ENCODE data around the gene PROZ.

Gene PROZ

DNA sequence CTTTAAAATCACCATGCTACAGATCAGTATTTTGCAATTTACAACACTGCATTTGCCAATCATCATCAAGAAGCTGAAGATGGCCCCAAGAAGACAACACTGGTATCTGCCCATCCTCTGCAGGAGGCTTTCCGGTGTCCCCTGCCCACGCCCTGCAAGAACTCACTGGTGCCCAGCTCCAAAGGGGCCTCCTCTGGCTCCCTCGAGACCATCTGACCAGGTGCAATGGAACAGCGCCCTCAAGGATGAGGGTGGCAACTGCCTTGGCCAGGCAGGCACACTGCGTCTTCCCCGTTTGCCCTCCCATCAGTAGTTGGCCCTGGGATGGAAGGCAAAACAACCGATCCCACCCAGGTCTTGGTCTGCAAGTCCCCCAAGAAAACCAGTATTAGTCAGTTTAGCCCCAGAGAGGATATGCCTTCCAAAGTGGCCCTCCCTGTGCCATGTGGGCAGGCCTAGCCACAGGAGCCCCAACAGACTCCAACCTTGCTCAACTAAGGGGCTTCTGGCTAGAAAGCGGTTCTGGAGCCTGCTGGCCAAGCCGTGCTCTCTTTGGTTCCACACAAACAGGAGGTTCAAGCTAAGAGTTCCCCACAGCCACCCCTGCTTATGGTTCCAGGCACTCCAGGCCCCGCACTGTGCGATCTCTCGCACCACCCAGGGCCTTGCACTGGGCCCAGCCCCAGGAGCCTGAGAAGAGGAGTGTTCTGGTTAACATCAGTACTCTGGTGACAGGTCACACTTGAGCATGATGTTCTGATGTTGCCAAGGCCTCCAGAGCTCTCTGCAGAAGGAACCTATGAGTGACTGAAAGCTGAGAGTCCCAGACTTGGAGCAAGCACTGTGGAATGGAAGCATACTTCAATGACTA, 45.3 kb downstream of the PROZ start:
- Histone ChIP-seq H3K27me3 (no peaks in the 10 kb centered on the region), H3K9me3 (no peaks in the 10 kb centered on the region), H3K4me1 (ENCODE audit: control insufficient read depth in 1 of 2, insufficient read depth in 1 of 2, low read depth in 1 of 2, low read length in 1 of 2) (peaks cover 9% of the 10 kb centered on the region in 2 experiments), H3K27ac (no peak overlapping the region), H3K36me3 (peaks cover 12% of the 10 kb centered on the region), H3K4me3 (ENCODE audit: low read depth in 1 of 2, low read length in 1 of 2) (no peak overlapping the region)
- TF ChIP-seq, protein P1, sequence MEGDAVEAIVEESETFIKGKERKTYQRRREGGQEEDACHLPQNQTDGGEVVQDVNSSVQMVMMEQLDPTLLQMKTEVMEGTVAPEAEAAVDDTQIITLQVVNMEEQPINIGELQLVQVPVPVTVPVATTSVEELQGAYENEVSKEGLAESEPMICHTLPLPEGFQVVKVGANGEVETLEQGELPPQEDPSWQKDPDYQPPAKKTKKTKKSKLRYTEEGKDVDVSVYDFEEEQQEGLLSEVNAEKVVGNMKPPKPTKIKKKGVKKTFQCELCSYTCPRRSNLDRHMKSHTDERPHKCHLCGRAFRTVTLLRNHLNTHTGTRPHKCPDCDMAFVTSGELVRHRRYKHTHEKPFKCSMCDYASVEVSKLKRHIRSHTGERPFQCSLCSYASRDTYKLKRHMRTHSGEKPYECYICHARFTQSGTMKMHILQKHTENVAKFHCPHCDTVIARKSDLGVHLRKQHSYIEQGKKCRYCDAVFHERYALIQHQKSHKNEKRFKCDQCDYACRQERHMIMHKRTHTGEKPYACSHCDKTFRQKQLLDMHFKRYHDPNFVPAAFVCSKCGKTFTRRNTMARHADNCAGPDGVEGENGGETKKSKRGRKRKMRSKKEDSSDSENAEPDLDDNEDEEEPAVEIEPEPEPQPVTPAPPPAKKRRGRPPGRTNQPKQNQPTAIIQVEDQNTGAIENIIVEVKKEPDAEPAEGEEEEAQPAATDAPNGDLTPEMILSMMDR (IDR thresholded peaks at IDR 0.05), result no peak

DNA sequence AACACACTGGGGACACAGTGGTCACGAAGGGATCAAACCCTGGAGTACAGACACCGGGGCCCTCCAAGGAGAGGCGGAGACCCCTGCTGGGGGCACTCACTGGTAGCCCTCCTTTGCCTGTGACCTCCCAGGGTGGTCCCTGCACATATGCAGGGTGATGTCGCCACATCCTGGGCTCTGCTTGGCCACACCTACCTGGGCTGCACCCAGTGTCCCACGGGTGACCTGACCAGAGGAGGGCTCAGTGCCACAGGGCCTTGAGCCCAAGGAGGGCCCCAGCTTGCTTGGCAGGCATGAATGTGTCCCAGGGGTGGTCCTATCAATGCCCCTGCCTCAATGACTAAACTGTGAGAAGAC, 45.9 kb downstream of the PROZ start:
- TF ChIP-seq, protein P1 (IDR thresholded peaks at IDR 0.05), result no peak
- no peak overlapping the region for H3K4me3 ChIP-seq (ENCODE audit: low read depth in 1 of 2, low read length in 1 of 2)
- H3K4me1 ChIP-seq (ENCODE audit: control insufficient read depth in 1 of 2, insufficient read depth in 1 of 2, low read depth in 1 of 2, low read length in 1 of 2), result peaks cover 9% of the 10 kb centered on the region in 2 experiments

DNA sequence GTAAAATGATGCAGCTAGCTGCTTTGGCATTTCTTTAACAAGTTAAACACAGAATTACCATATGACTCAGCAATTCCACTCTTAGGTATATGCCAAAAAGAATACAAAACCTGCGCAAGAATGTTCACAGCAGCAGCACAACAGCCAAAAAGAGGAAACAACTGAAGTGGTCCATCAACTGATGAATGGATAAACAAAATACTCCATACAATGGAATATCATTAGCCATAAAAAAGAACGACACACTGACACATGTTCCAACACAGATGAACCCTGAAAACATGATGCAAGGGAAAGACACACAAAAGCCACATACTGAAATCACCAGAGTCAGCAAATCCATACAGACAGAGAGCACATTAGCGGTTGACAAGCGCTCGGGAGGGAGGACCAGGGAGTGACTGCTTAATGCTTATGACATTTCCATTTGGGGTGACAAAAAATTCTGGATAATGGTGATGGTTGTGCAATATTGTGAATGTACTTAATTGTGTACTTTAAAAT, 47.0 kb downstream of the PROZ start:
- Histone ChIP-seq H3K4me3 (ENCODE audit: low read depth in 1 of 2, low read length in 1 of 2) (no peak overlapping the region), H3K9me3 (no peaks in the 10 kb centered on the region), H3K27me3 (no peaks in the 10 kb centered on the region), H3K36me3 (no peaks in the 10 kb centered on the region), H3K27ac (no peak overlapping the region), H3K4me1 (ENCODE audit: control insufficient read depth in 1 of 2, insufficient read depth in 1 of 2, low read depth in 1 of 2, low read length in 1 of 2) (peaks cover 13 to 15% of the 10 kb centered on the region in 2 experiments)
- TF ChIP-seq, protein P1 (IDR thresholded peaks at IDR 0.05), result no peak

More for the DNA sequence above, 45.9 kb downstream of the PROZ start:
- Histone ChIP-seq H3K27me3 (no peaks in the 10 kb centered on the region), H3K36me3 (peaks cover 8% of the 10 kb centered on the region), H3K27ac (no peak overlapping the region), H3K9me3 (no peaks in the 10 kb centered on the region)

DNA sequence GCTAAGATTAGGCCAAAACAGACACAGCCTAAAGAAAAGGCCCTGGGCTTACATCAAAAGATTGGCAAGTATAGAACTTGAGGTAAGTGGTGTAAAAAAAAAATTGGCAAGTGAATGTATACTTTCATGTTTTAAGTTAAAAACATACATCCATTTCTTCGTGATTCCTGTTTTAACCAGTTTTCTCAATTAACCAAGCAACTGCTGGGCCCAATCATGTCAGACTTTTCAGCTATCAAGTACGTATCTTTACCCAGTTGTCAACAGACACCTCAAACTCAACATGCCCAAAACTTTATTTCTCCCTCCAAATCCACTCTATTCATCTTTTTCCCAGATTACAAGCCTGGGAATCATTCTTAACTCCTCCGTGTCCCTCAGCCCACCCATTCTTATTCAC, 49.0 kb downstream of the PROZ start:
- no peaks in the 10 kb centered on the region for H3K27me3 ChIP-seq
- H3K9me3 ChIP-seq, result no peaks in the 10 kb centered on the region
- peaks cover 16 to 21% of the 10 kb centered on the region in 2 experiments for H3K4me1 ChIP-seq (ENCODE audit: control insufficient read depth in 1 of 2, insufficient read depth in 1 of 2, low read depth in 1 of 2, low read length in 1 of 2)
- TF ChIP-seq, protein P1 (IDR thresholded peaks at IDR 0.05), result no peak
- H3K27ac ChIP-seq, result peak overlapping the region; percentile 91
- H3K36me3 ChIP-seq, result no peaks in the 10 kb centered on the region
- H3K4me3 ChIP-seq (ENCODE audit: low read depth in 1 of 2, low read length in 1 of 2), result peak overlapping the region; percentile 79 to 87

DNA sequence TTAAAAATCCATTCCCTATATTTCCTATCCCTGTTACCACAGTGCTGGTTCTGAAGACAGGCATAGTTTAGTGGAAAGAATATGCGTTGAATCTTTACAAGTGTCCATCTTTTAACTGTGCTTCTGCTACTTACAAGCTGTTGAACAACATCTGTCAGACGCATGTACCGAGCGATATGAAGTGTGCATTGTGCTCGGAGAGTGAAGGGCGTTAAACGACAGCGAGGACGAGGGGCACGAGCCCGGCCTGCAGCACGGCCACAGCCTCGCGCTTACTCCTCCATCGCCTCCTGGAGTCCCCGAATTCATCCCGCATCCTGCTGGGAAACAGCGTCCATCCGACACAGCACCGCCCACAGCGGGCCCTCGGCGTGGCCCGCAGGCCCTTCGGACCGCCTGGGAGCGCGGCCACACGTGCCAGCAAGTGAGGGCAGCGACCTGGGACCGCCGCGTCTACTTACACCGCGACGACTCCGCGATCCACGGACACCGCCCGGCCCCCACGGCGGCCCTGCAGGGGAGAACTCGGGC, 49.5 kb downstream of the PROZ start:
- no peaks in the 10 kb centered on the region for H3K27me3 ChIP-seq
- no peaks in the 10 kb centered on the region for H3K9me3 ChIP-seq
- H3K27ac ChIP-seq, result peak overlapping the region; percentile 91
- H3K4me1 ChIP-seq (ENCODE audit: control insufficient read depth in 1 of 2, insufficient read depth in 1 of 2, low read depth in 1 of 2, low read length in 1 of 2), result peaks cover 16 to 21% of the 10 kb centered on the region in 2 experiments
- H3K4me3 ChIP-seq (ENCODE audit: low read depth in 1 of 2, low read length in 1 of 2), result peak overlapping the region; percentile 79 to 87
- H3K36me3 ChIP-seq, result no peaks in the 10 kb centered on the region
- TF ChIP-seq, protein P1 (IDR thresholded peaks at IDR 0.05), result no peak

All from neutrophil (primary cell).